Activated CD8-positive, alpha-beta memory T cell treated with anti-CD3 and anti-CD28 coated beads for 4 hours (primary cell): ENCODE results near the gene CUEDC1.
"Not testable (repeated sequence)": the region's sequence is repeated elsewhere in the genome, so short reads cannot be mapped to it uniquely, and the experiment has no call there.

ENCODE experiments used
- DNase-seq, 2 donors: peaks; one replicate each; pipeline ENCODE4 v3.0.0-alpha.2; 2020; ENCODE audit warnings: low read depth in 2 of 2

The CUEDC1 gene

GRCh38 chr17:57984936-57985674, 29.9 kb upstream of the CUEDC1 start:
- no peak for DNase-seq

DNA sequence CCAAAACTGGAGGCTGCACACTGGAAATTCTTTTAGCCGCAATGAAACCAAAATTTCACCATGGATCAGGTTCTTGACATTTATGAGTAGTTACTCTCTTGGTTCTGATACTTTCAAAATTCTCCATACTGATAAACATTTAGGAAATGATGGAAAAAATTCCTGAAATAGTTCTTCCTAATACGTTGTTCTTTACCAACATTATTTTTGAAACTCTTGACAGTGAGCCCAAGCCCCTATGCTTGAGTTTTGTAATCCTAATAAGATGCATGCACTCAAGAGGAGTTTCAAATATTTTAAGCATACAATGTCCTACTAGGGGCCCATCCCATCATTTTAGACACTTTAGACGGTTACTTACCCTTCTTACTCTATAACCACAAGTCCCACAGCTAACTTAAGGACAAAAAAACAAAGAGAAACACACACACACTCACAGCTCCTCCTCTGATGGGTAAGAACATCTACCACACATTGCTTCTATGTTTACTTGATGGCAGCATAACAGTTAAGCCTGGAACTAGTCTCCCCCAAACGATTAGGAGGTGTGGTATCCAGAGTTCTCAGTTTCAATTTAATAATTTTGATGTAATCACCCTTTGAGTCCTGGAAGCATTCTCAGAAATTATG, 29.2 kb upstream of the CUEDC1 start:
- DNase-seq: no peak

DNA sequence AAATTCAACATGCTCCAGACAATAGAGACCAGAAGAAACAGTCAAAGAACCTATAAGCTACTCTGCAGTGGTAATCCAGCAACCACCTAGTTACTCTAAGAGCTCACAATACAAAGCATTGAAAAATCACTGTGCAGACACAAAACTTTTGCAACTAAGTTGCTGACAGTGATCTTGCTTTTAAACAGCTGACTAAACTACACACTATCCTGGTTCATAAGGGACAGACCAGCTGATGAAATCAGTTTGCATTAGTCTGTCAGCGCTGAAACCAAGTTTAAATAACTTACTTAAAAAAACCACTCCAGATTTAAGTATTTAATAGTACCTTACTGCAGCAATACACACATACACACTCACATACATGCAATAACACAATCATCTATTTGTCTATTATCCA, 28.2 kb upstream of the CUEDC1 start:
- no peak for DNase-seq

DNA sequence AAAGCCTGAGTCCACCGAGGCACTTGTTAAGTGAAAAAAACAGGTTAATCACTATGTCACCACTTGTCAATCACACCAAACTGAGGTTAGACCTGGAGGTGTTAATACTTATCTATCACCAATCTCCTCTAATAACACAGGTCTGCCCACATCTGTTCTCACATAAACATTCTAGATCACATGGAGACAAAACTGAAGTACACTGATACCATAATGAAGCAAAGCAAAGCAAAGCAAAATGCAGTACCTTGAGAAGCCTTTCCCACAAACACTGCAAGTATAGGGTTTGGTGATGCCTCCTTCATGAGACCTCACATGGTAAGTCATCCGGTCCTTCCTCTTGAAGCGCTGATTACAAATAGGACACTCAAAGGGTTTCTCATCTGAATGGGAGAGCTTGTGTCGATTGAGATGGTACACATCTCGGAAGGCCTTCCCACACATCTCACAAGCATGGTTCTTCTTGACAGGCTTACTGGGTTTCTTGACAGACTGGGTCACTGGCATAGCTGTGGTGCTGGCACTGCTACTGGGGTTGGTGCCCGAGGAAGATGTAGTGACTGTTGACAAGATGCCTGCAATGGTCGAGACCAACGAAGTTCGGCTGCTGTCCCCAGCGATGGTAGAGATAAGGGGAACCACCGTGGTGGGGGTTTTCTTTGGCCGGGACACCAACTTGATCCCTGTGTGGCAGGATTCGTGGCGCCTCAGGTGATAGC, 27.4 kb upstream of the CUEDC1 start:
- no peak for DNase-seq

- DNase-seq: no peak
Observed at GRCh38 chr17:57980522-57980921, 25.3 kb upstream of the CUEDC1 start.

DNA sequence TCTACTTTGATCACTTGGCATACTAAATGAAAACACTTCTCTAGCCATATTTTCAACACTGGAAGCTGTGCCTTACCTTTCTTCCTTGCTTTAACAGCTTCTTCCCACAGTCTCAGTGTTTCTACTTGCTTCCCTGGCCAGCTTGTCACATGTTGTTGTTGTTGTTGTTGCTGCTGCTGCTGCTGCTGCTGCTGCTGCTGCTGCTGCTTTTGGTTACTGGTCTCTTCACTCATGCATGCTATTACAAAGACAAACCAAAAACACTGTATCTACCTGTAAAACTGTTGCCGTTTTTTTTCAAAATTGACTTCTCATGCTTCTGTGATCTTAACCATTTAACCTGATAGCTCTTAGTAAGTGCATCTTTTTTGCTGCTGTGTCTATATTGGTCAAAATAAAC, 23.9 kb upstream of the CUEDC1 start:
- no peak for DNase-seq

DNA sequence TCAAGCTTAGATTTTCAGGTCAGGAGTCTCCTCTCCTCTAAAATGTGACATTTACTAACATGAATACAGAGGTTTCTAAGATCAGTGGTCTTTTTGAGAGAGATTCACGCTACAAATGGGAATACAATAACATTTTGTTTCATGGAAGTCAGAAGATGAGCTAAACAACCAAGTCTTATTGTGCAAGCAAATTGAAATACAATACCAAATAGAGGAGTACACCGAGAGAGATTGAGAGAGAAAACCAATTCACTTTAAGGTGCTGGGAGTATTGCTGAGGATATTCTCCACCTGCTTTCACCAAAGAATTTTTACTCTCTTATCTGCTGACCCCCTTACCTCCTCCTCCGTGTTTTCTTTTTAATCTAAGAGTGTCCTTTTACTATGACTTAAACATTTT, 21.4 kb upstream of the CUEDC1 start:
- no peak for DNase-seq

- no peak for DNase-seq
Observed at GRCh38 chr17:57975044-57975443, 19.8 kb upstream of the CUEDC1 start.

DNA sequence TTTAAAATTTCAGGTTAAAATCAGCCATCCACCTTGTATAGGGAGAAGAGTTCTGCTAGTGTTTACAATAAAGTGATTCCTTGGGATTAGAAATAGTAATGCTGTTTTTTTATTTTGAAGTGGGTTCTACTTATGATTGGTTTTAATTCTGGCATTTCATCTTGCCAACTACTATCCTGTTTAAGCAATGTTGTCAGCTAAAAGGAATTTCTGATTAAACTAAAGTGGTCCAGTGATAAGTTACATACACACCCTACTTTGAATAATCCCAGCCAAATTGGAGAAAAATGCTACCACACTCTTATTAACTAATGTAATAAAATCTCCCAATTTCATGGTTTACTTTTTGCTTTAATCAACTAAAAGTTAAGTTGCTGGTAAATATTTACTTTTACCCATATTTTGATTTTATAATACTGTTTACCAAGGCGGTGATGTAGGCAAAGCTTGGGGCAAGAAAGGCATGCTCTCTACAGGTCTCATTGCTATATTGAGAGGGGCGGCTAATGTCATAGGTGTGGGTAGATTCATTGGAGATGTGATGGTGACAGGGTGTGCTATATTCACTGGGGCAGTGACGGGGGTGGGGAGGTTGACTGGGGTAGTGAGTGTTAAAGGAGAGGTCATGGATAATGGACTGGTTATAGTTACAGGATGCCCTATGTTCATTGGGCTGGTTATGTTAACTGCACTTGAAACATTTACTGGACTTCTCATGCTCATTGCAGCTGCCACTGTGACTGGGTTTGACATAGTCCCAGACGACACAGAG, 19.0 kb upstream of the CUEDC1 start:
- not testable (repeated sequence) for DNase-seq

DNA sequence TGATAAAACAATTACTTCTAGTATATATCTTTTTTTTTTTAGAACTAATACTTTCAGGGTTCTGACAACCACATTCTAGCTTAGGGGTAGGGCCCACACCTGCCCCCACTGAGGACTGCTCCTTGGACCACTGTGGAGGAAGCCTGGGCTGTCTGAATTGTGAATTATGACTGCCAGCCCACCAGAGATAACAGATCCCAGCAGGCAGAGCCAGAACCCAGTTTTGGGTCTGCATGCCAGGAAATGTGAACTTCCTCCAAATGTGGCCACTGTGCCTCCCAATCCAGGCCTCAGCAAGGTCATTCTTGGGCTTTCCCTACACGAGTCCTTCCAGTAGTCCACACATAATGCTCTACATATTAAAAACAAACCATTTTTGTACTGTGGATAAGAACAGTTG, 16.9 kb upstream of the CUEDC1 start:
- no peak for DNase-seq

GRCh38 chr17:57971572-57971971, 16.4 kb upstream of the CUEDC1 start:
- no peak for DNase-seq

DNA sequence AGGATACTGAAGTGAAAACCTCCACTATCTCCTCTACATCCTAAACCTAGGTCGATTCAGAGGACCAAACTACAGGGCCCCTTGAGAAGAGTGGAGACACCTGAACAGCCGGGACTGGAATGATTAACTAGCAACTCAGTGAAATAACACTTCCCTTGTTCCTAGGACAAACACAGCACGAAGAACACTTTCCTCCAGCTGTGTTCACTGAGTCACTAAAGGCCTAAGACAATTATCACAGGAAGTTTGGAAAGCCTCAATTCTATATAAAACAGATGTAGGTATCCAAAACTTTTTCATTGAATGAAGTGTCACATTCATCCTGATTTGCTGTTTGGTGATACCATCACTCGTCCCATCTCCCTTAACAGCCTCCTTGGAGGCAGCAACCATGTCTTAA, 15.5 kb upstream of the CUEDC1 start:
- DNase-seq: no peak

DNA sequence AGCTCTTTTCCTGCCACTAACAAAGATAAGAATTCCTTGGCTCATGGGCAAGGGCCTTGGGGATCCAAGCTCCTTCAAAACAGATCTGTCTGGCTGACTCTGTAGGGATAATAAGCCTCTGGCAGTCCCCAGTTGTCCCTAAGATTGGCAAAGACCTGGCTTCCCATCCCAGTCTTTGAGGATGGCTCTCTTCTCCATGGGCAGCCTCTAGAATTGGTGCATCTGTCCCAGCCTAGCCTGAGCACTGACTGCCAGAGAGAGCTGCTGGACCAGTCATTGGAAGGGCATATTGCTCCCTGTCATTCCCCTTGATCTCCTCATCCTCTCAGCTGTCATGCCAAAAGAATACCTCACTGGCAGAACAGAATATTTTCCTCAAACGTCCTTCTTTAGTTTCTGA, 13.2 kb upstream of the CUEDC1 start:
- no peak for DNase-seq

- no peak for DNase-seq
Observed at GRCh38 chr17:57966875-57967274, 11.7 kb upstream of the CUEDC1 start.

DNA sequence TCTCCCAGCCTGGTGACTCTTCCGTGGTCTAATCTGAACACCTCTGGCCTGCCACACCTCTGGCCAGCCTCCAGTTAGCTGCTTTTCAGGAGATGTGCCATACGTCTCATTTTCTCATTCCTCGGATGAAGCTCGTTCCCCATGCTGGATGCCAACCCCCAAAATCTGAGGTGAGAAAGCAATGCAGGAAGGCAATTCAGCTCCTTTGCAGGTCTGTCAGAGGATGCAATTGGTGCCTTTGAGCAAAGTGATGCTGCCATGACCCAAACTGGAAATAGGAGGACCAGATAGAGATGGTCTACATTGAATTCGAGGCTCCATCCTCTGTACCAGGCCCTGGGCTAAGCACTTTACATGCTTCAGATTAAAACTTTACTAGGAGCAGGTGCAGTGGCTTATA, 11.0 kb upstream of the CUEDC1 start:
- no peak for DNase-seq

GRCh38 chr17:57965521-57966160, 10.4 kb upstream of the CUEDC1 start:
- no peak for DNase-seq

DNA sequence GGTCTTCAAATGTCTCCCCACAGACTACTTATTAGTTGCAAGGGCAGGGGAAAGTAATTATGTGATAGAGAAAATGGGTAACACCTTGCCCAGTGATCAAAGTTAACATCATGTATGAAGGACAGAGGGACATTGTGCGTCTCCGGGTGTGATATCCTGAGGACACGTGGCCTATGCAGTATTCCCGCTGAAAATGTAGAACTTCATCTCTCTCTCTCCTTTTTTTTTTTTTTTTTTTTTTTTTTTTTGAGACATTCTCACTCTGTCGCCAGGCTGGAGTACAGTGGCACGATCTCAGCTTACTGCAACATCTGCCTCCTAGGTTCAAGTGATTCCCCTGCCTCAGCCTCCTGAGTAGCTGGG, 7.9 kb upstream of the CUEDC1 start:
- DNase-seq: no peak

DNA sequence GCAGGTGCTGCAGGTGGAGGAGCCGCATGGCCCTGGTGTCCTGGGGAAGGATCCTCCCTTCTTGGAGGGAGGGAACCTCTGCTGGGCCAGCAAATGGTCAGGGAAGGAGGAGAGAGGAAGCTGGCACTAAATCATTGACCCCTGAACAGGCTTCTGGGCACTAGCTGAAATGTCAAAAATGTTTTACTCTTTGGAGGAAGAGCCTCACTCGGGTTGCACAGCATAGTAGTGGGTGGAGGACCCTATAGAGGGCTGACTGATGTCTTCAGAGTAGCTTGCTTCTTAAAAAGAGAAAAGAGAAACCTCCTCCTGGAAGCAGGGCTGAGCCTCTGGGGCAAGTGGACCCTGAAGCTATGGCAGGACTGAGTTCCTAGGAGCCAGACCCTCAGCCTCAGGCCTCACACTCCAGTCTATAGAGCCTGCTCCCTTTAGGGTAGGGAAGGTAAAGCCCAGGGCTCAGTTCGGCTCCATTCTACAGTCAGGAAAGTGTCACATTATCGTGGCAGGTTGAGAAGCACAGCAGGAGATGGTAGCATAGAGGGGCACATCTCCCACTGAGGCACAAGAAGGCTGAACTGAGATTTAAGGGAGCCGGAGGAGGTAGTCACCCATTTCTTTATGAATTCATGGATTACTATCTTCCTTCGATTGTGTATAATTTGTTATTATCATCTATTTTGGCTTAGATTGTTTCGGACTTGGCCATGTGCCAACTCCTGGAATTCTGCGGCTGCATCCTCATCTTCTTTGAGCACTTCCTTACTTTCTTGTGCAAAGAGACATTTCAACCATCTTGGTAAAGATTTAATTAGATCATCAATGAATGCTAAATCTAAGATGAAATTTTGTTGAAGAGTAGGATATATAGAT, 7.3 kb upstream of the CUEDC1 start:
- no peak for DNase-seq

GRCh38 chr17:57959929-57960328, 4.7 kb upstream of the CUEDC1 start:
- DNase-seq: no peak

- not testable (repeated sequence) for DNase-seq
Observed at GRCh38 chr17:57958391-57958790, 3.2 kb upstream of the CUEDC1 start.

DNA sequence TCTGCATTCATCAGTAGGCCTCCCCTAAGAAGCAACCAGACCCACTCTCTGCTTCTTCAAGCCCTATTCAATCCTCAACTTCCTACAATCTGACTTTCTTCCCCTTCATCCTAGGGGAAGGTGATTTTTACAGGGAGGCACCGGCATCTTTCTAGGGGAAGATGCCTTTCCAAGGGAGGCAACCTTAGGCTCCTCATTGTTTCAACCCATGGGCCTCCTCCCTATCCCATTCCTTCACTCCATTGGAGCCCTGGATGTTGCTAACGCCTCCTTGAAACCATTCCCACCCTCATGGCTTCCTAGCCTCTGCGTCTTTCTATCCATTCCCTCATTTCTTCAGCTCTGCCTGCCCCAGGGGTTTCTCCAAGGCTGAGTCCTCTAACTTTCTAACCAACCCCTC, 2.7 kb upstream of the CUEDC1 start:
- DNase-seq: no peak
